HCT116 (cell line): ENCODE measurements around the gene MYRF. TPM values are rescaled to one million over a fixed set of nuclear protein-coding genes. Genes with fewer than 3 reads are reported as not detected.
A peak's percentile ranks its signal among the peaks of the same experiment; 100 is the strongest.

Experiments used
- ATAC-seq: fragments of 200-7000 bp; cut with Tn5 transposase; 2 replicates; pipeline ENCODE4 v1.9.1; 2020; ENCODE audit warnings: mild to moderate bottlenecking, moderate library complexity
- Bru-seq: library from RNA; stranded (reverse); fragments of 400-500 nt; gene quantifications from one replicate; lab custom pipeline; 2021; lab: Mats Ljungman, UMichigan
- BruChase-seq, 2 experiments: library from RNA; stranded (reverse); fragments of 400-500 nt; gene quantifications; one replicate each; lab custom pipeline; 2021; lab: Mats Ljungman, UMichigan
- BruUV-seq: library from RNA; stranded (reverse); fragments of 400-500 nt; replicated peaks from 2 replicates; lab custom pipeline; 2021; lab: Mats Ljungman, UMichigan
- CTCF ChIA-PET: fragments of 300-600 bp; sonication (Branson Sonifier 250); formaldehyde crosslinking; loops from one replicate; lab custom pipeline; 2021; ENCODE audit warnings: antibody characterized with exemption; lab: Charles Lee
- POLR2A ChIA-PET: fragments of 300-600, 350-600 bp; sonication (Branson Sonifier 250); formaldehyde crosslinking; loops from one replicate; lab custom pipeline; 2021; ENCODE audit warnings: antibody characterized with exemption; lab: Charles Lee
- RAD21 ChIA-PET, 2 experiments: fragments of 300-600 bp; sonication (Branson Sonifier 250); formaldehyde crosslinking; loops; one replicate each; lab custom pipeline; 2023; ENCODE audit warnings: low total read pairs in 2 of 2; ENCODE audit not compliant: uncharacterized antibody in 2 of 2, unreplicated experiment in 2 of 2, low non-redundant PET in 1 of 2; lab: Charles Lee
- DNase-seq: peaks from one replicate; pipeline ENCODE4 v3.0.0-alpha.2; 2010; ENCODE audit warnings: low read depth, low spot score
- H2AFZ ChIP-seq: fragments of 200-600 bp; shearing (Covaris generic), sonication (generic); 2 replicates; pipeline ENCODE4 v1.6.1; 2017; ENCODE audit warnings: low read depth, mixed run types, mixed read lengths, antibody characterized with exemption, low read length; ENCODE audit not compliant: poor library complexity, severe bottlenecking
- H3K27ac ChIP-seq: 2 replicates; pipeline ENCODE4 v1.5.1; 2012; ENCODE audit warnings: low read depth, low read length
- H3K27me3 ChIP-seq: fragments of 200-600 bp; sonication (generic); 2 replicates; pipeline ENCODE4 v1.6.1; 2016; ENCODE audit warnings: mixed run types, low read length, mixed read lengths; ENCODE audit not compliant: insufficient read depth
- H3K36me3 ChIP-seq, 2 experiments: fragments of 200-500 bp in 1 of 2; fragments of 200-600 bp in 1 of 2; sonication (Bioruptor generic) in 1 of 2; sonication (generic) in 1 of 2; 2 replicates each; pipeline versions ENCODE4 v1.5.1 to v1.6.1; 2014 to 2016; ENCODE audit warnings: low read length in 2 of 2, inconsistent platforms in 1 of 2, mixed read lengths in 1 of 2, mixed run types in 1 of 2; ENCODE audit not compliant: insufficient read depth in 2 of 2, control insufficient read depth in 1 of 2
- H3K4me1 ChIP-seq, 2 experiments: fragments of 200-600 bp in 1 of 2; sonication (generic) in 1 of 2; 2 replicates each; pipeline versions ENCODE4 v1.5.1 to v1.6.1; 2012 to 2017; ENCODE audit warnings: low read length in 2 of 2, inconsistent platforms in 1 of 2, mild to moderate bottlenecking in 1 of 2, mixed read lengths in 1 of 2, mixed run types in 1 of 2, moderate library complexity in 1 of 2; ENCODE audit not compliant: insufficient read depth in 2 of 2, control insufficient read depth in 1 of 2
- H3K4me2 ChIP-seq: fragments of 200-600 bp; sonication (generic); 2 replicates; pipeline ENCODE4 v1.6.1; 2017; ENCODE audit warnings: mixed run types, low read length, mixed read lengths
- H3K4me3 ChIP-seq, 2 experiments: fragments of 200-600 bp in 1 of 2; sonication (generic) in 1 of 2; replicated peaks in 1 of 2; 2 replicates each; pipeline ENCODE4 v1.5.1; 2011 to 2016; ENCODE audit warnings: low read length in 2 of 2, control low read depth in 1 of 2, low read depth in 1 of 2, mild to moderate bottlenecking in 1 of 2, mixed read lengths in 1 of 2, mixed run types in 1 of 2
- H3K79me2 ChIP-seq: fragments of 200-600 bp; sonication (generic); 2 replicates; pipeline ENCODE4 v1.6.1; 2017; ENCODE audit warnings: mild to moderate bottlenecking, mixed run types, low read length, moderate library complexity, mixed read lengths; ENCODE audit not compliant: insufficient read depth
- H3K9ac ChIP-seq: fragments of 200-600 bp; sonication (generic); 2 replicates; pipeline ENCODE4 v1.6.1; 2016; ENCODE audit warnings: low read length, mixed read lengths
- H3K9me2 ChIP-seq: fragments of 200-600 bp; sonication (generic), shearing (Covaris generic); 2 replicates; pipeline ENCODE4 v1.6.1; 2017; ENCODE audit warnings: mixed run types, mild to moderate bottlenecking, moderate library complexity; ENCODE audit not compliant: insufficient read depth
- H3K9me3 ChIP-seq, 2 experiments: fragments of 200-500 bp in 1 of 2; fragments of 200-600 bp in 1 of 2; sonication (Bioruptor generic) in 1 of 2; sonication (generic) in 1 of 2; 2 replicates each; pipeline ENCODE4 v1.6.1; 2014 to 2017; ENCODE audit warnings: low read length in 2 of 2, mixed read lengths in 2 of 2, inconsistent platforms in 1 of 2, low read depth in 1 of 2, mild to moderate bottlenecking in 1 of 2, mixed run types in 1 of 2, moderate library complexity in 1 of 2; ENCODE audit not compliant: control insufficient read depth in 1 of 2, insufficient read depth in 1 of 2
- H4K20me1 ChIP-seq: fragments of 200-600 bp; sonication (generic), shearing (Covaris generic); 2 replicates; pipeline ENCODE4 v1.6.1; 2017; ENCODE audit warnings: mixed run types, mild to moderate bottlenecking, moderate library complexity; ENCODE audit not compliant: insufficient read depth
- CTCF ChIP-seq, 3 experiments: fragments of 200-600 bp in 1 of 3; sonication (generic) in 1 of 3; IDR thresholded peaks in 2 of 3; conservative IDR thresholded peaks in 1 of 3; 2 replicates each; pipeline ENCODE4 v1.5.1; 2012 to 2017; ENCODE audit warnings: low read depth in 2 of 3, low read length in 2 of 3, antibody characterized with exemption in 1 of 3, borderline replicate concordance in 1 of 3, control low read depth in 1 of 3, mild to moderate bottlenecking in 1 of 3, mixed read lengths in 1 of 3, mixed run types in 1 of 3, moderate library complexity in 1 of 3; ENCODE audit not compliant: insufficient read depth in 1 of 3
- MAX ChIP-seq: IDR thresholded peaks from 2 replicates; pipeline ENCODE4 v1.6.1; 2012
- POLR2A ChIP-seq: IDR thresholded peaks from 2 replicates; pipeline ENCODE4 v1.7.0; 2011; ENCODE audit warnings: borderline replicate concordance; ENCODE audit not compliant: insufficient read depth, insufficient read length; ENCODE audit errors: extremely low read depth
- POLR2AphosphoS5 ChIP-seq: IDR thresholded peaks from 2 replicates; pipeline ENCODE4 v1.6.1; 2011; ENCODE audit warnings: mild to moderate bottlenecking, low read depth, low read length, moderate library complexity
- YY1 ChIP-seq: IDR thresholded peaks from 2 replicates; pipeline ENCODE4 v1.6.1; 2011; ENCODE audit warnings: low read length, low read depth, moderate library complexity, mild to moderate bottlenecking; ENCODE audit not compliant: insufficient replicate concordance; ENCODE audit errors: extremely low read depth
- ZFX ChIP-seq: fragments of 450-650 bp; IDR thresholded peaks from 2 replicates; pipeline ENCODE4 v1.6.1; 2017
- intact Hi-C: fragments of 100-400 bp; cut with micrococcal nuclease; formaldehyde crosslinking; loops from 2 replicates; pipeline ENCODE4 v1.10.0; 2022
- long read RNA-seq: library from polyadenylated mRNA; unstranded; transcript quantifications from one replicate; pipeline ENCODE4 v2.0.0, GENCODE V29; 2021; ENCODE audit not compliant: unreplicated experiment
- polyA plus RNA-seq: library from polyadenylated mRNA; unstranded; fragments of >200 nt; gene quantifications from 2 replicates; pipeline ENCODE4 v1.2.1, GENCODE V29; 2012; ENCODE audit warnings: missing spikeins
- total RNA-seq: library from RNA; stranded (reverse); gene quantifications from one replicate; pipeline ENCODE4 v1.2.1, GENCODE V29; 2021; ENCODE audit not compliant: unreplicated experiment

The MYRF gene
- total RNA-seq, result 52.3 TPM
- 49.0 and 50.1 TPM in 2 replicates for polyA plus RNA-seq
- Bru-seq, nascent RNA, result percentile 62 among the genes with signal in this experiment
- percentile 83 among the genes with signal in this experiment for BruChase-seq, experiment 1, labeled RNA remaining after a 6-hour chase
- BruChase-seq, experiment 2, labeled RNA remaining after a 2-hour chase, result percentile 76 among the genes with signal in this experiment
- long read RNA-seq, partial matches to known transcripts, result 67 of 79 reads
- long read RNA-seq, other reads (novel, unspliced or antisense), result 9 of 79 reads

DNA sequence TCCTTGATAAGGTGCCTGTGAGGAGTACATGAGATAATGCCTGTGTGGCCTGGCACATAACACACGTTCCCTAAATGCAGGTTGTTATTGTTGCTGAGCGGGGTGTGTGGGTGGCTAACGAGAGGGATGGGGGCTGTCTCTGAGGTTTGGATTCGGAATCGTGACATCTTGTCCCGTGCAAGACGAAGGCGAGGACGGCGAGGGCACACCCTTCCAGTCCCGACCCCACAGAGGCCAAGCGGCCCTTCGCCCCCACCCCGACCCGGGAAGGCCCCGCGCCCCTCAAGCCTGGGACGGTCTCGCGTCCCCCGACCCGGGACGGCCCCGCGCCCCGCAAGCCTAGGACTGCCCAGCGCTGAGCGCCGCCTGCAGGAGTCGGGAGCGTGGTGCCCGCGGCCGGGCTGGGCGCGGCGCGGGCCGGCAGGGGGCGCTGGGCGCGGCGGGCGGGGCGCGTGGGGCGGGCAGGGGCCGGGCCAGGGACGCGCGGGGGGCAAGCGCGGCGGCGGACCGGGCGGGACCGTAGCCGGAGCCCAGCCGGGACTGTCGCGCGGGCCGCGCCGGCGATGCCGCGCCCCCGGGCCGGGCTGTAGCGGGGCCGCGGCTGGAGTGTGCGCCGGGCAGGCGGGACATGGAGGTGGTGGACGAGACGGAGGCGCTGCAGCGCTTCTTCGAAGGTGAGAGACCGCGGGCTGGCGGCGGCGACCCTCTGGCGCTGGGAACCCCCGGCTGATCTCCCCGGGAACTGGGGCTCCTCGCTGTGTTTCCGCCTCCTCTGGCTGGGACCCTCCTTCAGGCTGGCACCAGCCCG lies at the start of gene MYRF:
TSS of gene MYRF (plus strand) at position 520 of the 808 bp plus-strand sequence. CDS start at position 629, 109 bp downstream.
- H3K4me2 ChIP-seq, result peak within 1 kb of the TSS; percentile 99
- CTCF ChIA-PET, result no interaction called here
- POLR2A ChIA-PET, result no interaction called here
- ATAC-seq (peak; percentile 79), DNase-seq (no peak)
- RAD21 ChIA-PET, result no interaction called here
- peaks cover 29 to 67% of the 10 kb centered on the region in 2 experiments for H3K4me1 ChIP-seq
- peak within 1 kb of the TSS; percentile 63 to 87 for H3K4me3 ChIP-seq
- H3K27ac ChIP-seq, result peak within 1 kb of the TSS; percentile 71
- H3K36me3 ChIP-seq, result no peaks in the 10 kb centered on the region
- no TSS peak for BruUV-seq
- intact Hi-C loops, result loop anchor here (1.0 kb wide), 1 partner anchor 24 kb away; no protein-coding TSS in a partner anchor
- peaks cover 42% of the 10 kb centered on the region; the same call in 1 of the 2 replicates for H3K79me2 ChIP-seq
- TF ChIP-seq ZFX, result 0 out of 2 replicates have a peak, but pooled peaks have one; percentile 8
- TF ChIP-seq POLR2AphosphoS5, result peak; percentile 44; the same call in 1 of the 2 replicates
- TF ChIP-seq YY1, result peak; percentile 18
- peak in 2 of 3 experiments; percentile 49 to 51; a peak in 4 of 6 replicates for TF ChIP-seq CTCF (IDR thresholded peaks at IDR 0.05 in 2 of 3, conservative IDR thresholded peaks at IDR 0.05 in 1 of 3; ENCODE audit: borderline replicate concordance in 1 of 3, insufficient read depth in 1 of 3, low read depth in 2 of 3, low read length in 2 of 3)
- no peak for TF ChIP-seq MAX
- TF ChIP-seq POLR2A, result no peak
- no peaks in the 10 kb centered on the region for H4K20me1 ChIP-seq
- H3K27me3 ChIP-seq, result no peaks in the 10 kb centered on the region
- H2AFZ ChIP-seq, result peak within 1 kb of the TSS; percentile 74
- no peaks in the 10 kb centered on the region for H3K9me3 ChIP-seq
- H3K9me2 ChIP-seq, result no peaks in the 10 kb centered on the region
- peak within 1 kb of the TSS; percentile 82 for H3K9ac ChIP-seq
